ENCODE data around the gene GRHL3. TPM values are rescaled to one million over a fixed set of nuclear protein-coding genes. Genes with fewer than 3 reads are reported as not detected.

Gene GRHL3
- total RNA-seq, 1 experiment from 2014 or later = not detected

DNA sequence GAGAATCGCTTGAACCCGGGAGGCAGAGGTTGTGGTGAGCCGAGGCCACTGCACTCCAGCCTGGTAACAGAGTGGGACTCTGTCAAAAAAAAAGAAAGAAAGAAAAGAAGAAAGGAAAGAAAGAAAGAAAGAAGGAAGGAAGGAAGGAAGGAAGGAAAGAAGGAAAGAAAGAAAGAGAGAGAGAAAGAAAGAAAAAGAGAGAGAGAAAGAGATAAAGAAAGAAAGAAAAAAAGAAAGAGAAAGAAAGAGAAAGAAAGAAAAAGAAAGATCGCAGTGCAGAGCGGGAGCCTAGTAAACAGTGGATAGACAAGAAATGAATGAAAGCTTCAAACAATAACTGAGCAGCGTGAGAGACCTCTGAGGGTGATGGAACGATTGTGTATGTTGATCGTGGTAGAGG is 20.6 kb upstream of the GRHL3 start:
- no peak overlapping the region for H3K27ac ChIP-seq
- no peaks in the 10 kb centered on the region for H3K27me3 ChIP-seq (replicated peaks)
- H3K9me3 ChIP-seq (replicated peaks) = no peaks in the 10 kb centered on the region
- peaks cover 14% of the 10 kb centered on the region for H3K4me1 ChIP-seq (replicated peaks)
- no peak overlapping the region for H3K4me3 ChIP-seq
- H3K36me3 ChIP-seq = no peaks in the 10 kb centered on the region
- no peak for DNase-seq (ENCODE audit: low read depth in 1 of 2, low spot score in 2 of 2)

DNA sequence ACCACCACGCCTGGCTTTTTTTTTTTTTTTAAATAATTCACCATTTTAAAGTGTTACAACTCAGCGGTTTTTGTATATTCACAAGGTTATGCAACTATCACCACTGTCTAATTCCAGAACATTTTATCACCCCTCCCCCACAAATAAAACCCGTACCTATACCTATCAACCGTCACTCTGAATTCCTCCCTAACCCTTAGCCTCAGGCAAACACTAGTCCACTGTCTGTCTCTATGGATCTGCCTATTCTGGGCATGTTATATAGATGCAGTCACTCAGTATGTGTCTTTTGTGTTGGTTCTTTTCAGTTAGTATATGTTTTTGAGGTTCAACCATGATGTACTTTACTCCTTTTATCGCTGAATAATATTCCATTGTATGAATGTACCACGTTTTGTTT is 19.3 kb upstream of the GRHL3 start:
- no peaks in the 10 kb centered on the region for H3K27me3 ChIP-seq (replicated peaks)
- H3K27ac ChIP-seq = no peak overlapping the region
- no peaks in the 10 kb centered on the region for H3K36me3 ChIP-seq
- H3K4me3 ChIP-seq = no peak overlapping the region
- no peaks in the 10 kb centered on the region for H3K9me3 ChIP-seq (replicated peaks)
- H3K4me1 ChIP-seq (replicated peaks) = peaks cover 3% of the 10 kb centered on the region
- no peak for DNase-seq (ENCODE audit: low read depth in 1 of 2, low spot score in 2 of 2)

DNA sequence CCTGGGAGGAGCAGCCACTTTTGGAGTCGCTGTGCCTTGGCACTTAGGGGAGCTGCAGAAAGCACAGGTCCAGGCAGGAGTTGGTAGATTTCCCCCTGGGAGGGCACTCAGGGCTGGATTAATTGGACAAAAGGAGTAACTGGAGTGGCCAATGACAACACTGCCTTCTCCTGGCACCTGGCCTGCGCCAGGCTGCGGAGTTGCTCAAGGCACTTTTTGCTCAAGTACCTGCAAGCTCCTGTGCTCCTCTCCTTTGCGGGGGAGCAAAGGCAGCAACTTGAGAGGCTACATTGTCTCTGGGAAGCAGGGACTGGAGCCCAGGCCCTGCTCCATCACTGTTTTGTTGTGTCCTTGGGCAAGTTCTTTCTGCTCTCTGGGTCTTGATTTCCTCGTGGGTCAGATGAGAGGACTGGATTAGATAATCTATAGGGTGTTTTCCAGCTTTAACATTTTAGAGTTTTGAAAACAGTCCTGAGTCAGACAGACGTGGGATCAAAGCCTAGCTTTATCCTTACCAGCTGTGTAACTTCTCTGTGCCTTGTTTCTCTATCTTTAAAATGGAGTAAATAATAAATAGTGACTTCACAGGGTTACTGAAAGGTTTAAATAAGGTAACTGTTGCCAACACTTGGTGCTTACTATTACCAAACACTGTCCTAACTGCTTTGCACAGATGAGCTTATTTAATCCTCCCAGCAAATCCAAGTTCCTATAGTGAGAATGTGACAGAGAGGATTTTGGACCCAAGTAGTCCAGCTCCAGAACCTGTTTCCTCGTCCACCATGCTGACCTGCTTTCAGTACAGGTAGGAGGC is 18.0 kb upstream of the GRHL3 start:
- no peaks in the 10 kb centered on the region for H3K27me3 ChIP-seq (replicated peaks)
- no peak for DNase-seq (ENCODE audit: low read depth in 1 of 2, low spot score in 2 of 2)
- H3K36me3 ChIP-seq = no peaks in the 10 kb centered on the region
- H3K4me1 ChIP-seq (replicated peaks) = no peaks in the 10 kb centered on the region
- no peak overlapping the region for H3K27ac ChIP-seq
- no peak overlapping the region for H3K4me3 ChIP-seq
- H3K9me3 ChIP-seq (replicated peaks) = no peaks in the 10 kb centered on the region

DNA sequence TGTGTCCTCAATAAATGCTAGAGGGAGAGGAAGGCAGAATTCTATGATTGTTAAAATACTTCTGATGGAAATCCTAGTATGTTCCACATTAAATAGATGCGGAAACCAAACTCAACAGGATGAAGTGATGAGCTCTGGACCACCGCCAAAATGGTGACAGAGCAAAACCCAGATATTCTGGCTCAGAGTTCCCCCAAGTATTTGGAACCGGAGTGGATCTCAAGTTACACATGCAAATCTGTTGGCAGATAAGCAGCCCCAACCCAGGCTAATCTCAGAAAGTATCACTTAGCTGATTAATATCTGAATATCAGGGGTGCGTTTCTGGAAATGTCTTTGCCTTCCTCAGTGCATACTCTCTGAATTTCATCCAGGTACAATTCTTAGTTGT is 17.4 kb upstream of the GRHL3 start:
- H3K27me3 ChIP-seq (replicated peaks) = no peaks in the 10 kb centered on the region
- H3K27ac ChIP-seq = no peak overlapping the region
- H3K4me1 ChIP-seq (replicated peaks) = no peaks in the 10 kb centered on the region
- no peaks in the 10 kb centered on the region for H3K36me3 ChIP-seq
- no peak for DNase-seq (ENCODE audit: low read depth in 1 of 2, low spot score in 2 of 2)
- H3K4me3 ChIP-seq = no peak overlapping the region
- H3K9me3 ChIP-seq (replicated peaks) = no peaks in the 10 kb centered on the region

DNA sequence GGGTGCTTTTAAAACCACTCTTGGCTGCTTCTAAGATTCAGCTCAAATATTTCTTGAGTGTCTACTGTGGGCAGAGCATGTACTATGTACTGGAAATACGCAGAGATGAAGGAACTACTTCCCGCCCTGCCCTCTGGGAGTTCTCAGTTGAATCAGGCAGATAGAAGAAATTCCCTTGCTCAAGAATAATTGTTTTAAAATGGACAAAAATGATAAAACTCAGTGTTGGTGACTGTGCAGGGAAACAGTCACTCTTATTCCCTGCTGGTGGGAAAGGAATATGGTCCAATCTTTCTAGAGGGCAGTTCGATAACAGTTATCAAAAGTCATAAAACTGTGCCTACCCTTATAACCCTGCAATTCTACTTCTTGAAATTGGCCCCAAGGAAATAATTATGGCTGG is 16.9 kb upstream of the GRHL3 start:
- DNase-seq (ENCODE audit: low read depth in 1 of 2, low spot score in 2 of 2) = no peak
- H3K4me3 ChIP-seq = no peak overlapping the region
- H3K27me3 ChIP-seq (replicated peaks) = no peaks in the 10 kb centered on the region
- H3K27ac ChIP-seq = no peak overlapping the region
- no peaks in the 10 kb centered on the region for H3K4me1 ChIP-seq (replicated peaks)
- H3K9me3 ChIP-seq (replicated peaks) = no peaks in the 10 kb centered on the region
- no peaks in the 10 kb centered on the region for H3K36me3 ChIP-seq

DNA sequence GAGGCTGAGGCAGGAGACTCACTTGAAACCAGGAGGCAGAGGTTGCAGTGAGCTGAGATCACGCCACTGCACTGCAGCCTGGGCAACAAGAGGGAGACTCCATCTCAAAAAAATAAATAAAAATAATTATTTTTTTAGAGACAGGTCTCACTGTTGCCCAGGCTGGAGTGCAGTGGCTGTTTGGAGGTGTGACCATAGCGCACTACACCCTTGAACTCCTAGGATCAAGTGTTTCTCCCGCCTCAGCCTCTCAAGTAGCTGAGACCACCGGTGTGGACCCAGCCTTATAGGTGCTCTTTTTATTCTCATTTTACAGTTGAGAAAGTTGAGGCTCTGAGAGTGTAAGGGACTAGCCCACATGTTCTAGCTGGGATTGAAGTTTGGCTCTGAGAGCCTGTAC is 15.6 kb upstream of the GRHL3 start:
- Histone ChIP-seq H3K4me1 (replicated peaks) (no peaks in the 10 kb centered on the region), H3K27ac (no peak overlapping the region), H3K9me3 (replicated peaks) (no peaks in the 10 kb centered on the region), H3K27me3 (replicated peaks) (no peaks in the 10 kb centered on the region), H3K36me3 (no peaks in the 10 kb centered on the region), H3K4me3 (no peak overlapping the region)
- no peak for DNase-seq (ENCODE audit: low read depth in 1 of 2, low spot score in 2 of 2)

DNA sequence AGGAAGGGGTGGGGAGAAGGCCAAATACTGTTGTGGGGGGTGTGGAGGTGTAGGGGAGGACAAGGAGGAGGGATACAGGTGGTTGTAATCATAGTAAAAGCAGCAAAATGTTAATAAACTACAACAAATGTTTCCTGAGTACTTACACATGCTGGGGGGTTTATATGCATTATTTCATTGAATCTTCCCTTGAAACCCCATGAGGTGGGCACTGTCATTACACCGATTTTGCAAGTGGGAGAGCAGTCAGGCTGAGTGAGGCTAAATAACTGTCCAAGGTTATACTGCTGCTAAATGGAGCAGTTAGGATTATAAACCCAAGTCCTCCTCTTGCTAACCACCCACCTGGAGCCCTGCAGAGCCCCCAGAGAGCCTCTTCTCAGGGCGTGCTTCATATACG is 14.4 kb upstream of the GRHL3 start:
- no peaks in the 10 kb centered on the region for H3K9me3 ChIP-seq (replicated peaks)
- no peak for DNase-seq (ENCODE audit: low read depth in 1 of 2, low spot score in 2 of 2)
- H3K27me3 ChIP-seq (replicated peaks) = no peaks in the 10 kb centered on the region
- H3K36me3 ChIP-seq = no peaks in the 10 kb centered on the region
- no peak overlapping the region for H3K4me3 ChIP-seq
- H3K4me1 ChIP-seq (replicated peaks) = no peaks in the 10 kb centered on the region
- H3K27ac ChIP-seq = no peak overlapping the region

DNA sequence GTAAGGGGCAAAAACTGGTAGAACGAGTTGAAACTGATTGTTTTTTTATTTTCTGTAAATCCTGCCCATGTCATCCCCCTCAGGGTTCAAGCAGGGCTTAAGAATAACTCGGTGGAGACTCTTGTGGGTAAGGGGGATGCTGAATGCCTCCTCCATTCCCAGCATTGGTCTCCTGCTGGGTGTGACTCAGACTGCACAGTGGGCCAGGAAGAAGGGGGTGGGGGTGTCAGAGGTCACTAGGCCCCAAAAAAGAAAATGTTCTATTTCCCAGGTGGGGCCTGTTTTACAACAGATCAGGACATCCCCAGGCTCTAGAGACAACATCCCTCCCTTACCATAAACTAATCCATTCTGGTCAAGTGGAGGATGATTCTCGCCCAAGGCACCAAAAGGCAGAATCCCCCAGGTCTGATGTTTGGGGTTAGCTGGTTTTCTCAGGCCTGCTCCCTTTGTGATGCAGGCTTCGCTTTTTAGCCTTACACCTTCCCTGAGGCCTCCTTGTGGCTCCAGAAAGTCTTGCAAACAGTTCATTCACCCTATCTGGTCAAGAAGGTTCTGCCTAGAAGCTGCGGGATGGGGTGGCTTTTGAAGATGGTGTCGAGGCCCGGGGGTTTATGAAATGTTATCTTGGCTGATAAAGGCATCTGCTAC is 10.7 kb upstream of the GRHL3 start:
- no peaks in the 10 kb centered on the region for H3K4me1 ChIP-seq (replicated peaks)
- no peaks in the 10 kb centered on the region for H3K9me3 ChIP-seq (replicated peaks)
- no peaks in the 10 kb centered on the region for H3K27me3 ChIP-seq (replicated peaks)
- no peak overlapping the region for H3K4me3 ChIP-seq
- DNase-seq (ENCODE audit: low read depth in 1 of 2, low spot score in 2 of 2) = no peak
- H3K36me3 ChIP-seq = no peaks in the 10 kb centered on the region
- no peak overlapping the region for H3K27ac ChIP-seq

DNA sequence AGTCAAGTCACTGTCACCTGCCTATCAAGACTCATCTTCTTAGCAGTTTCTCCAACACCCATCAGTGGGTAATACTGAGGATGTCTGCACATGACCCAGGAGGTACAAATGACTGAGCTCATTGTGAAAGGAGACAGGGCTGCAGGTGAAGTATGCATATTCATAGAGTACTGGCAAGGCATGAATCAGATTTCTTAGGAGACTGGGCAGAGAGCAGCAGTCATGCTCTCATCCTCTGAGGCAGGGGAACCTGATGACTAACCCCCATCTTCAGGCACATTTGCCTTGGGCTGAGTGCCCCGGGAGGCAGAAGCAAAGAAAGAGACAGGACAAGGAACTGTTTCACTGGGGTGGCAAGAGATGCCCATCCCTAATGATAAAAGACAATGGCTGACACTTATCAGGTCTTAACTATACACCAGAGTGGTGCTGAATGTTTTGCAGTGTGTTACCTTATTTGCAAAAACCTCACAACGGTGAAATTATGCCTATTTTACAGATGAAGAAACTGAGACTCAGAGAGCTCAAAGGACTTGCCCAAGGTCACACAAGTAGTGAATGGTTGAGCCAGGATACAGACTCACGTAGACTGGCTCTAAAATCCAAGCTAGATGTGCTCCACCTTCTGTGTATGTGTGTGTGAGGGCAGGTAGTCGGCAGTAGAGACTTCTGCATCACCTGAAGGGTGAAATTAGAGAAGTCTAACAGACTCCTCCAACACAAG is 9.2 kb upstream of the GRHL3 start:
- H3K4me3 ChIP-seq = no peak overlapping the region
- no peaks in the 10 kb centered on the region for H3K4me1 ChIP-seq (replicated peaks)
- no peaks in the 10 kb centered on the region for H3K9me3 ChIP-seq (replicated peaks)
- no peak overlapping the region for H3K27ac ChIP-seq
- H3K27me3 ChIP-seq (replicated peaks) = no peaks in the 10 kb centered on the region
- no peak for DNase-seq (ENCODE audit: low read depth in 1 of 2, low spot score in 2 of 2)
- no peaks in the 10 kb centered on the region for H3K36me3 ChIP-seq

DNA sequence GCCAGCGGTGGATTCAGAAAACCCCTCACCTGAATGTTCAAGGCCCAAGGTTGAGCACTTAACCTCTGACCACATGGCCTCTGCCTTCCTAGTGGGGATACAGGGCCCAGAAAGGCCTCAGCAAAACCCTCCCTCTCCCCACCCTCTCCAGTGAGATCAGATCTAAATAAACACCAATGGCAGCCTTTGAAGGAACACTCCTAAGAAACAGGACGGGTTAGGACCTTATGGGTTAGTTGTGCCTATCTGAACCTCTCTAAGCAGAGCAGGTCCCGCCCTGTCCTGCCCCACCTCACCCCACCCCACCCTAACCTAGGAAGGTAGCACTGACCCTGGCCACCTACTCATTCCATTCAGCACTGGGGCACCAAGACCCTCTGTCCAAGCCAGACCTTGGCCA is 7.9 kb upstream of the GRHL3 start:
- no peak overlapping the region for H3K4me3 ChIP-seq
- no peaks in the 10 kb centered on the region for H3K27me3 ChIP-seq (replicated peaks)
- H3K36me3 ChIP-seq = no peaks in the 10 kb centered on the region
- no peaks in the 10 kb centered on the region for H3K4me1 ChIP-seq (replicated peaks)
- no peak for DNase-seq (ENCODE audit: low read depth in 1 of 2, low spot score in 2 of 2)
- no peak overlapping the region for H3K27ac ChIP-seq
- no peaks in the 10 kb centered on the region for H3K9me3 ChIP-seq (replicated peaks)

DNA sequence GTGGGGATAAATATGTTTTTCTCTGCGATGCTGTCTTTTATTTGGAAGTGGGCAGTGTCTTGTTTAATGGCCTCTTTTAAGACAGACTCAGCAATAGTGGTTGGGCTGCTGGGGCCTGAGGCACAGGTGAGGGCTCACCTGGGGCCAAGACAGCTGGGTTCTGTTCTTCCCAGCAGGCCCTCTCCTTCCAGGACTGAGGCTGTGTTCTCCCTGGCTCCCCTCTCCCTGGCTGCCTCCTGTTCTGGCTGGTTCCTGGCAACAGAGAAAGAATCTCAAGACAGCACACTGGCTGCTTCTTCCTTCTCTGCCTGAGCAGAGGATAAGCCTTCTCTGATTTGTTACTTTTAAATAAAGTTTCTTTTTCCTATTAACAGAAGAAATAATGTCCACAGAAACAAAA is 7.4 kb upstream of the GRHL3 start:
- DNase-seq (ENCODE audit: low read depth in 1 of 2, low spot score in 2 of 2) = no peak

DNA sequence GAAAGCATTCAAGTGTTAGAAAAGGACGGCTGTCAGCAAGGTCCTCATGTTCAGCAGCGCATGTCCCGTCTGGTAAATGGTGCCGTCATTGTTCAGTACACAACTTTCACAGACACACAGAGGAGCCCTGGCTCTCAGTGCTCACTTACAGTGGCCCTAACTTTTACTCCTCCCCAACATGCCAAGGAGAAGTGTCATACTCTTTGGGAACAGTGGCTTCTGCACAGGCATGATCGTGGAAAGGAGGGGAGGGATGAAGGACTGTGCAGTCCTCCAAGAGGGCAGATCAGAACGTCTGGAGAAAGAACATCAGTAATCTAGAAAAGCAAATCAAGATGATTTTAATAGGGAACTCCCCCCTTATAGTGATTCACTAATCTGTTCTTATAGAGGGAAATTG is 3.8 kb upstream of the GRHL3 start:
- Histone ChIP-seq H3K4me1 (replicated peaks) (0 out of 2 replicates have a peak, but pooled peaks cover 4% of the 10 kb centered on the region), H3K4me3 (no peak overlapping the region), H3K27ac (no peak overlapping the region), H3K27me3 (replicated peaks) (no peaks in the 10 kb centered on the region), H3K36me3 (no peaks in the 10 kb centered on the region), H3K9me3 (replicated peaks) (no peaks in the 10 kb centered on the region)
- DNase-seq (ENCODE audit: low read depth in 1 of 2, low spot score in 2 of 2) = no peak

More for the DNA sequence above, 7.4 kb upstream of the GRHL3 start:
- no peaks in the 10 kb centered on the region for H3K36me3 ChIP-seq
- H3K27me3 ChIP-seq (replicated peaks) = no peaks in the 10 kb centered on the region
- no peak overlapping the region for H3K4me3 ChIP-seq
- H3K4me1 ChIP-seq (replicated peaks) = no peaks in the 10 kb centered on the region
- no peaks in the 10 kb centered on the region for H3K9me3 ChIP-seq (replicated peaks)
- H3K27ac ChIP-seq = no peak overlapping the region

DNA sequence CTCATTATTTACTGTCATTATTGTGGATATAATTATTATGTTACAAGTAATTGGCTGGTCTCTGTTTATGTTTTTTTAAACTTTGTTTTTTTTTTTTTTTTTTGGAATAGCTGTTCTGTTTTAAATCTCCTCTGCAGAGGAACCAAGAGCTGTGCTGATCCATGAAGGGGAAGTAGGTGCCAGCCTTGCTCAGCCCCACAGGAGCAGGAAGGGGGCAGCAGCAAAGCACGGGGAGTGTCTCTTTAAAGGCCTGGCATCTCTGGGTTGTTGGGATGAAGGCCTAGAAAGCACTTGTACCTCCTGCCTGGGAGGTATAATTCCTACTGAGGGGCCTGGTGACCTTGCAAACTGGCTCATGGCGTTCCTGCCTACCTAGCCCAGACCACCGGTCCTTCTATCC is 2.5 kb upstream of the GRHL3 start:
- no peak overlapping the region for H3K27ac ChIP-seq
- no peaks in the 10 kb centered on the region for H3K9me3 ChIP-seq (replicated peaks)
- no peak for DNase-seq (ENCODE audit: low read depth in 1 of 2, low spot score in 2 of 2)
- no peaks in the 10 kb centered on the region for H3K27me3 ChIP-seq (replicated peaks)
- H3K4me1 ChIP-seq (replicated peaks) = peaks cover 14% of the 10 kb centered on the region
- no peaks in the 10 kb centered on the region for H3K36me3 ChIP-seq
- H3K4me3 ChIP-seq = no peak overlapping the region

DNA sequence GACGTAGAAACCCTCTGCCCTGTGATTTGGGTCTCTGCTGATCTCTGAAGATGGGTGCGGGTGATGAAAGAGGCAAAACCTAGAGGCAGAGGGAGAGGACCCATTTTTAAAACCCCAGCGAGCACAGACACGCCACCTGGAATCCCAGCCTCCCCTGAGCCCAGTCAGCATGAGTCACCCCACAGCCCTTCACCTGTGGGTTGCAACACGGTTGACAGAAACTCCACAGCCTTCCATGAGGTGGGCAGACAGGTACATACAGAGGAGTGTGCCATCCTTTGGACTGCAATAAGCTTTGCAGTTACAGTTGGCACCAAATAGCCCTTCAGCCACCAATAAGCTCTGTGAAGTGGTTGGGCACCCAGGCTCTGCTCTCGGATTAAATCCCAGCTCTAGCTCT is 2.1 kb upstream of the GRHL3 start:
- Histone ChIP-seq H3K4me3 (no peak overlapping the region), H3K27me3 (replicated peaks) (no peaks in the 10 kb centered on the region), H3K27ac (no peak overlapping the region), H3K9me3 (replicated peaks) (no peaks in the 10 kb centered on the region), H3K36me3 (no peaks in the 10 kb centered on the region), H3K4me1 (replicated peaks) (peaks cover 19% of the 10 kb centered on the region)
- no peak for DNase-seq (ENCODE audit: low read depth in 1 of 2, low spot score in 2 of 2)

Measured in SJSA1 (cell line).